ENCODE results near the gene SOWAHA.

DNA sequence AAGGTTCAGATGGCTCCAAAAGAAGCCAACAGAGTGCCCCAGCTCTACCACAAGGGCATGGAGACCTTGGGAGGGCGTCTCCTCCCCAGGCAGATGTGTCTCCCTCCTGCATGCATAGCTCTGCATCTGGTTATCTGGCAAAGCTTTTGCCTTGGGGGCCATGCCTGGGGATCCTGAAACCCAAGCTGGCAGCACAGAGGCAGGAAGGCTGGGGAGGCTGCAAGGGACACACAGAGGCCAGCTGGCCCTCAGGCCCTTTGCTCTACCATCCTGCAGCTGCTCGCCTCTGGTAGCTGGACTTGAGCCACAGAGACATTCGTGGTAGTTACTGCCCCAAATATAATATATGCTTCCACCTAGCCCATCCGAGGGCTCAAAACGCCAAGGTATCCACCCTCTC lies 40.0 kb upstream of the SOWAHA start:
- TF ChIP-seq, protein P1, sequence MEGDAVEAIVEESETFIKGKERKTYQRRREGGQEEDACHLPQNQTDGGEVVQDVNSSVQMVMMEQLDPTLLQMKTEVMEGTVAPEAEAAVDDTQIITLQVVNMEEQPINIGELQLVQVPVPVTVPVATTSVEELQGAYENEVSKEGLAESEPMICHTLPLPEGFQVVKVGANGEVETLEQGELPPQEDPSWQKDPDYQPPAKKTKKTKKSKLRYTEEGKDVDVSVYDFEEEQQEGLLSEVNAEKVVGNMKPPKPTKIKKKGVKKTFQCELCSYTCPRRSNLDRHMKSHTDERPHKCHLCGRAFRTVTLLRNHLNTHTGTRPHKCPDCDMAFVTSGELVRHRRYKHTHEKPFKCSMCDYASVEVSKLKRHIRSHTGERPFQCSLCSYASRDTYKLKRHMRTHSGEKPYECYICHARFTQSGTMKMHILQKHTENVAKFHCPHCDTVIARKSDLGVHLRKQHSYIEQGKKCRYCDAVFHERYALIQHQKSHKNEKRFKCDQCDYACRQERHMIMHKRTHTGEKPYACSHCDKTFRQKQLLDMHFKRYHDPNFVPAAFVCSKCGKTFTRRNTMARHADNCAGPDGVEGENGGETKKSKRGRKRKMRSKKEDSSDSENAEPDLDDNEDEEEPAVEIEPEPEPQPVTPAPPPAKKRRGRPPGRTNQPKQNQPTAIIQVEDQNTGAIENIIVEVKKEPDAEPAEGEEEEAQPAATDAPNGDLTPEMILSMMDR (IDR thresholded peaks at IDR 0.05; ENCODE audit: insufficient read depth, low read length, poor library complexity, severe bottlenecking) = no peak
- no peak for TF ChIP-seq EZH2phosphoT487 (conservative IDR thresholded peaks at IDR 0.05; ENCODE audit: low read length)
